DMS53 treated with DMSO at 0.1 percent for 48 hours (cell line): Measurements from ENCODE around the gene FXN.
A peak's percentile ranks its signal among the peaks of the same experiment; 100 is the strongest.
"Not testable (repeated sequence)": the region's sequence is repeated elsewhere in the genome, so short reads cannot be mapped to it uniquely, and the experiment has no call there.

Source experiments
- DNase-seq: peaks from one replicate; lab custom pipeline; 2025; ENCODE audit not compliant: unreplicated experiment; lab: John Stamatoyannopoulos, UW

The FXN gene

DNA sequence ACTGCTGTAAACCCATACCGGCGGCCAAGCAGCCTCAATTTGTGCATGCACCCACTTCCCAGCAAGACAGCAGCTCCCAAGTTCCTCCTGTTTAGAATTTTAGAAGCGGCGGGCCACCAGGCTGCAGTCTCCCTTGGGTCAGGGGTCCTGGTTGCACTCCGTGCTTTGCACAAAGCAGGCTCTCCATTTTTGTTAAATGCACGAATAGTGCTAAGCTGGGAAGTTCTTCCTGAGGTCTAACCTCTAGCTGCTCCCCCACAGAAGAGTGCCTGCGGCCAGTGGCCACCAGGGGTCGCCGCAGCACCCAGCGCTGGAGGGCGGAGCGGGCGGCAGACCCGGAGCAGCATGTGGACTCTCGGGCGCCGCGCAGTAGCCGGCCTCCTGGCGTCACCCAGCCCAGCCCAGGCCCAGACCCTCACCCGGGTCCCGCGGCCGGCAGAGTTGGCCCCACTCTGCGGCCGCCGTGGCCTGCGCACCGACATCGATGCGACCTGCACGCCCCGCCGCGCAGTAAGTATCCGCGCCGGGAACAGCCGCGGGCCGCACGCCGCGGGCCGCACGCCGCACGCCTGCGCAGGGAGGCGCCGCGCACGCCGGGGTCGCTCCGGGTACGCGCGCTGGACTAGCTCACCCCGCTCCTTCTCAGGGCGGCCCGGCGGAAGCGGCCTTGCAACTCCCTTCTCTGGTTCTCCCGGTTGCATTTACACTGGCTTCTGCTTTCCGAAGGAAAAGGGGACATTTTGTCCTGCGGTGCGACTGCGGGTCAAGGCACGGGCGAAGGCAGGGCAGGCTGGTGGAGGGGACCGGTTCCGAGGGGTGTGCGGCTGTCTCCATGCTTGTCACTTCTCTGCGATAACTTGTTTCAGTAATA is at the start of gene FXN:
TSS of gene FXN (plus strand) at position 315 of the 871 bp plus-strand sequence. CDS start at position 346, 31 bp downstream.
- peak; percentile 34 for DNase-seq

DNA sequence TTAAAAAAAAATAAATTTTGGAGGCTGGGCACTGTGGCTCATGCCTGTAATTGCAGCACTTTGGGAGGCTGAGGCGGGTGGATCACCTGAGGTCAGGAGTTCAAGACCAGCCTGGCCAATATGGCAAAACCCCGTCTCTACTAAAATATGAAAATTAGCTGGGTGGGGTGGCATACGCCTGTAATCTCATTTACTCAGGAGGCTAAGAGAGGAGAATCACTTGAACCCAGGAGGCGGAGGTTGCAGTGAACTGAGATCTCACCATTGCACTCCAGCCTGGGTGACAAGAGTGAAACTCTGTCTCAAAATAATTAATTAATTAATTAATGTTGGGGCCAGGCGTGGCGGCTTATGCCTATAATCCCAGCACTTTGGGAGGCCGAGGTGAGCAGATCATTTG is 48.6 kb upstream of the FXN start:
- DNase-seq, result not testable (repeated sequence)

DNA sequence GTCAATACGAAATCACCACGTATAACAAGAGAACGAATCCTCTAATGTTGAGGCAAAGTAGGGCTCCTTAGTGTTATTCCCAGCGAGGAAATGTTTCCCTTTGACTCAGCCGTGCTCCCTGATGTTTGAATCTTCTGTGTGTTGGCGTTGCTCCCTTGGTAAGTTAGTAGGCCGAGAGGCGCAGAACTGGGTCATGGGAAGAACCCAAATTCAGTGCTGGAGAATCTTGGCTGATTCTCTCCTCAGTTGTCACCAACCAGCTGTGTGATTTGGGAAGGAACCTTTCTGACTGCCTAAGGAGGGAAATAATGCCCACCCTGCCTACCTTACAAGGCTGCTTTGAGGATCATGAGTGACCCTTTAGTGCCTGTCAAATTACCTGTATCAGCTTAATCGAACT is 44.1 kb upstream of the FXN start:
- DNase-seq, result no peak

DNA sequence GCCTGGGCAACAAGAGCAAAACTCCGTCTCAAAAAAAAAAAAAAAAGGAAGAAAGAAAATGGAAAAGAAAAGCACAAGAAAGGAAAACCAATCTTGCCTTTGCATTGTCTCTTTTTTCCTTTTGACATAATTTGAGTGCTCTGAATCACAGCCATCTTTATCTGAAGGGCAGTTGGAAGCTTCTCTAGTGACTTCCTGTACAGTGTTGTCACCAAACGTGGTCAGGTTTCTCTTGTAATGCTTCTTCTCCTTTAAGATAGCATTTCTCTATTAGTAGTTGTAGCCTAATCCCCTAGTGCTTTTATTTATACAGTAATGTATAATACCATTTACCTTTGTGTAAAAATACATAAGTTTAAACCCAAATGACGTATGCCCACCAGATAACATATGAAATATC is 39.8 kb upstream of the FXN start:
- DNase-seq, result no peak

DNA sequence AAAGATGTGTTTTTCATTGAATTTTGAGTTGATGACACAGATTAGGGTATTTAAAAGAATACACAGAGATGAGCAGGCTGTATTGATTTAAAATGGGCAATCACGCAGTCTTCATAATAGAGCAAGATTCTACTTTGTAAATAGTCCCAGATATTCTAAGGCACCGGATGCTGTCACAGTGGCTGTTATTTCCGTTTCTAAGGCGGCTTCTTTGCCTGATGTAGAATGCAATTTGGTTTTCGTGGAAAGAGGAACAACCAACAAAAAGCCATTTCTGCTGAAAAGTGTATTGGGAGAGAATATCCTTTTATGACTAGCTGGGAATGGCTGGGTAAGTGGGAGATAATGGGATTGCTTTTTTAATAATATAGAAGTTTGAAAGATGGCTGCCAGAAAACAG is 39.1 kb upstream of the FXN start:
- no peak for DNase-seq

DNA sequence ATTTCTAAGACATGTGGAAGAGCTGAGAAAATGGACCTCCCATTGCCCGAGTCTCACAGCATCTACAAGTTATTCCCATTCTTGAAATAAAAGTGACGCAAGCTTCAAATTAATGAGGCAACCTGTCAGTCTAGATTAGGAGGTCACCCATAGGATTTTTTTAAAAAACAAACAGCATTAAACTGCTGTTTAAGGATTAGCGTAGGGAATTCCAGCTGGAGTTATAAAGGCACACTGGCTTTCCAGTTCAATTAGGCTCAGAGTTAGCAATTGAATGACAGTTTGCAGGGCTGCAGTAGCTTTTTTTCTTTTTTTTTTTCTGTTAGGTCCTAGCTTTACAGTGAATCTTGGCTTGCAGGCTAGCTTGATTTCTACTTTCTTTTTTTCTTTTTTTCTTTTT is 37.9 kb upstream of the FXN start:
- no peak for DNase-seq

DNA sequence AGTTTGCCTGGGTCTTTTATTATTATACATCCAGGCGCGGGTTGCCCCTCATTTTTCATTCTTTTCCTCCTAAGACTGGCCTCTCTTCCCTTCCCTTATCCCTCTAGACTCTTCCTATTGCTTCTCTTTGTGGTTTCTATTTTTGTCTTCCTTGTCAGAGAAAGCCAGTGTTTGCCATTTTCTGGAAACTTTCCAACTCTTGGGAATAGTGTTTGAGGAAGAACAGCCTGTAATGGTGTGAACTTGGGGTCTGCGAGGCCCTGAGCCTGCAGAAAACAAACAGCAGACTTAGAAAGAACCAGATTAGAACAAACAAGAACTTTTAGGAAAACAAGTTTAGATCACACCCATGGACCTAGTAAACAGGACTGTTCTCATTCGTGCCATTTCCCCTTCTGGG is 37.2 kb upstream of the FXN start:
- DNase-seq, result no peak

DNA sequence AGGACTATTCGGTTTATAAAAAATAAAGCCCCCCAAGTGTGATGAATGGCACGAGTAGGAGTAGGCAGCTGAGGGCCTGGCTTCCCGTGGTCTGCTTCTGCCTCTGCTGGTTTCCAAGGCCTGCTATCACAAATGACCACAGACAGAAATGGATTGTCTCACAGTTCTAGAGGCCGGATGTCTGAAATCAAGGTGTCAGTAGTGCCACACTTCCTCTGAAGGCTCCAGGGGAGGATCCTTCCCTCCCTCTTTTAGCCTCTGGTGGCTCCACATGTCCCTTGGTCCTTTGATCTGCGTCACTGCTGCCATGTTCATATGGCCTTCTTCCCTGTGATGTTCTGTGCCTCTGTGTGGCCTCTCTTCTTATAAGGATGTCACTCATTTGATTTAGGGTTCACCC is 36.7 kb upstream of the FXN start:
- no peak for DNase-seq

DNA sequence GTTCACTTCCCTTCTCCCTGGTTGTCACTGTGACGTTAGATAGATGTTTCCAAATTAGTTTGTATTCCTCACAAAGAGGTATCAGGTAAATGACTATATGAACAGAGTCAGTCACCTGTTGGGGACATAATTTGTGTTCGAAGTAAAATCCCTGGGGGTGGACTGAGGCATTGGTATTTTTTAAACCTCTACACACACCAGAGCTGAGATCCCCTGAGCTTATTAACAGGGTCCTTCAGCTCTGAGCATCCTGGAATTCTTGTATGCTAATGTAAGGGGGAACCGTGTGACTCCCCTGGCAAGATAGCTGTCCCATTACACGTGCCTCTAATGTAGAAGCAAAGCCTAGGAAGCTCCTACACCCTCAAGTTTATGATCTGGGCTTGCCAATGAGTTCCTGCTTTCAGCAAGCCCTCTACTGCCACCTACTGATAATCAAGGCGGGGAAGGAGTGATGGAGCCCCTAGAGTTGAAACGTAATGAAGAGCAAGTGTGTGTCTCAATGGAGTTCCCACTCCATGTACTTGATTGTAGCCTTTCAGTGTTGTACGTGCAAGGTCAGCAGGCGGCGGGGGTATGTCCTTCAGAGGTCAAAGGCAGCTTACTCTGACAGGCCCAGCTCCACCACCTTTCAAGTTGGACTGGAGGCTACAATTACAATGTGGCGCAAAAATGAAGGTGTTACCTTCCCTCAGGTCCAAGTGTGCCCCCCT is 36.0 kb upstream of the FXN start:
- DNase-seq, result peak; percentile 42

DNA sequence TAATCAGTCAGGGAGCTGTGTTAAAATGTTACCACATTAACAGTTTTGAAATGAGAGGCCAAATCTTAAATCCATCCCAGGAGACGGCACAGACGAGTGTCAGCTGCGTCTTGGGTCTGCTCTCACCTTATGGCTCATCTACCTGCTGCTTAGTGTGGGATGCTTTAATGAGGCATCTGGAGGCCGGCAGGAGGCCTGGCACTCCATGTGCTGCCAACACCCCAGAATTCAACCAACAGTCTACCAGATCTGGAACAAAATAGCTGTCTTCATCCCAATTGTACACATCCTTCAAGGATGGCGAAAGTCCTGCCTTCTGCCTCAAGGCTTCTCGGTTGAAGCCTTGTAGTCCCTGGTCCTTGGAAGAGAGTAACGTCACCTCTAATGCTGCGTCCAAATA is 33.6 kb upstream of the FXN start:
- no peak for DNase-seq

DNA sequence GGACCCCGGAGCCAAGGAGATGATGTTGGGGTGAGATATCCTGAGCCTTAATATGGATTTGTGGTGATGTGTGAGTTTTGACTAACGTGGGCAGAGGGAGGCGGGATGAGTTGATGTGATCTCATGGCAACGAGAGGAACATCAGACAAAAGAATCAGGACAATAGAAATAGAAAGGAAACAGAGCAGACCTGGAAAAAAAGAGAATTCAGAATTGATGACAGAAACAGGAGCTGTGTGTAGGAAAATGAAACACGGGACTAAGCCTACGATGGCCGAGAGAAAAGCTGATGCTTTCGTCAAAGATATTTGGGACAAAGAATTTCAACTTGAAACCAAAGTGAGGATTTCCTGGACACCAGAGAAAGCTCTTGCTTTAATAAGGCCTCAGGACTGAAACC is 32.5 kb upstream of the FXN start:
- no peak for DNase-seq

DNA sequence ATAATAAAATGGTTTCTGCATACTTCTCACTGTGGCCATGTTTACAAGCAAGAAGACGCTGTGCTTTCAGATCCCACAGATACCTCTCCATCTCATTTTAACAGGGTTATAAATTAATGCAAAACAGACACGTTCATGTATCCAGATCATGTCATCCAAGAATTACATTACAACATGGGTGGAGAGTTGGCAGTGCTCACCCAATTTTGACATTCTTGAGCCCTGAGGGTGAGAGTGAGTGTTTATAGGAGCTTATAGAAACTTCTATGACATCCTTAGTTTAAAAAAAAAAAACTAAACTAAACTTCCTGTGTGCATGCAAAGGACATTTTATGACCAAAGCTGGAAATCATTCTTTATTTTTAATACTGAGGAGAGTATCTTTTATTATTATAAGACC is 30.7 kb upstream of the FXN start:
- DNase-seq, result no peak

DNA sequence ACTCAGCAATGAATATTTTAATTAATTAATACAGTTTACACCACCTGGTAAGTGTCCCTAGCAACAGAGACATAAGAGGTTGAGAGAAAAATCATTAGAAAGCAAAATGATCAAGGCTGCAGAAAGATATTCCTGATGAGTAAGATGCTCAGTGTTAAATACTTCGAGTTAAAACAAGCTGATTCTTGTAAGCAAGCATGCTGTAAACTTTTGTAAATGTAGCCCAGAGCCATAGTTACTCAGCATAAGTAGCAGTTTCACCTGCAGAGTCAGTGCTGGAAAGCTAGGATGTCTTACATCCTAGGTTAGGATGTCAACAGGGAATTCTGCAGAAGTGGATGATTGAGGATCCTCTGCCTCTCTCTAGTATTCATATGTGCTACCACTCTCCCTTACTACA is 25.8 kb upstream of the FXN start:
- DNase-seq, result no peak

DNA sequence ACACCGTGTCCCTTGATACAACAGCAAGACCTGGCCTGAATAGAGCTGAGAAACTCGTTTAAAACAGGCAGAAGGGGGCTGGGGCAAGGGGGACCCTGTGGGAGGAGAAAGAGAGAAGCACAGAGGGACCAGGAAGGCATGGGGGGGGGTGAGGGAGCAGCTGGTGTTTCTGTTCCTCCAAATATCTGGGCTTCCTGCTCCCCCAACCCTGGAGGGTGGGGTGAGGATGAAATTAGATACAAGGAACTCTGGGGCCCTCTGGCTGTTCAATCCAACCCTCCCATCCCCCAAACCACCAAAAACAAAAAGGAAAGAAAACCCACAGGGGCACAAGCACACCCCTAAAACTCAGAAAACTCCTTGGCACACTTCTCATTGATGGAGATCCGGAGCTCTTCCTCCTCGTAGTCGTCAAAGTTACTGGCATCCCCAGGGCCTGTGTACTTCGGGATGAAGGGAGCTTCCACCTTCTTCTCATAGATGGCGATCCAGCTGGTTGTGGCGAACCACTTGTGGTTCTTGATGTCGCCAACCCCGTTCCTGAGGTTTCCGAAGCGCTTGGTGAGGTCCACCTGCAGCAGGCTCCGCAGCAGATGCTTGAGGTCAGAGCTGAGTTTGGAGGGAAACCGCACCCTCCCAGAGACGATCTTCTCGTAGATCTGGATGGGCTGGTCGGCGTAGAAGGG is 22.7 kb upstream of the FXN start:
- DNase-seq, result no peak

DNA sequence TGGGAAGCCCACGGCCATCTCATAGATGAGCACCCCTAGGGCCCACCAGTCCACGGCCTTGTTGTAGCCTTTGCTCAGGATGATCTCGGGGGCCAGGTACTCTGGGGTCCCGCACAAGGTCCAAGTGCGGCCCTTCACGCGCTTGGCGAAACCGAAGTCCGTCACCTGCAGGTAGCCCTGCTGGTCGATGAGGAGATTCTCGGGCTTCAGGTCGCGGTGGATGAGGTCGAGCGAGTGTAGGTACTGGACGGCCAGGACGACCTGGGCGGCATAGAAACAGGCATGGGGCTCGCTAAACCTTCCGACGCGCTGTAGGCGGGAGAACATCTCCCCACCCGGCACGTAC is 22.2 kb upstream of the FXN start:
- DNase-seq, result no peak

DNA sequence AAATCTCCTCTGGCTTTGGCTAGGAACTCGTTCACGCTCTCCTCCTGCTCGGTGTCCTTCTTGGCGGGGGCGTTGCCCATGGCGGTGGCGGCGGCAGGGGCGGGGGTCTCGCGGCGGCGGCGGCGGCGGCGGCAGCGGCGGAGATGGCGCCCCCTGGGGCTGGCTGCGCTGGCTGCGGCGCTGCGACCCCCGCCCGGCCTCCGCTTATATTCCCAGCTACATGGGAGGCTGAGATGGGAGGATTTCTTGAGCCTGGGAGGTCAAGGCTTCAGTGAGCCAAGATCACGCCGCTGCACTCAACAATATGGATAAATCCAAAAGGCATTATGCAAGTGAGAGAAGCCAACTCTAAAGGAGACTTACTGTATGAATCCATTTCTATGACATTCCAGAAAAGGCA is 21.5 kb upstream of the FXN start, which contains the start of gene PRKACG:
TSS of gene PRKACG (minus strand) at position 101 of the 400 bp plus-strand sequence. CDS start at position 80, 21 bp downstream.
- no peak for DNase-seq

DNA sequence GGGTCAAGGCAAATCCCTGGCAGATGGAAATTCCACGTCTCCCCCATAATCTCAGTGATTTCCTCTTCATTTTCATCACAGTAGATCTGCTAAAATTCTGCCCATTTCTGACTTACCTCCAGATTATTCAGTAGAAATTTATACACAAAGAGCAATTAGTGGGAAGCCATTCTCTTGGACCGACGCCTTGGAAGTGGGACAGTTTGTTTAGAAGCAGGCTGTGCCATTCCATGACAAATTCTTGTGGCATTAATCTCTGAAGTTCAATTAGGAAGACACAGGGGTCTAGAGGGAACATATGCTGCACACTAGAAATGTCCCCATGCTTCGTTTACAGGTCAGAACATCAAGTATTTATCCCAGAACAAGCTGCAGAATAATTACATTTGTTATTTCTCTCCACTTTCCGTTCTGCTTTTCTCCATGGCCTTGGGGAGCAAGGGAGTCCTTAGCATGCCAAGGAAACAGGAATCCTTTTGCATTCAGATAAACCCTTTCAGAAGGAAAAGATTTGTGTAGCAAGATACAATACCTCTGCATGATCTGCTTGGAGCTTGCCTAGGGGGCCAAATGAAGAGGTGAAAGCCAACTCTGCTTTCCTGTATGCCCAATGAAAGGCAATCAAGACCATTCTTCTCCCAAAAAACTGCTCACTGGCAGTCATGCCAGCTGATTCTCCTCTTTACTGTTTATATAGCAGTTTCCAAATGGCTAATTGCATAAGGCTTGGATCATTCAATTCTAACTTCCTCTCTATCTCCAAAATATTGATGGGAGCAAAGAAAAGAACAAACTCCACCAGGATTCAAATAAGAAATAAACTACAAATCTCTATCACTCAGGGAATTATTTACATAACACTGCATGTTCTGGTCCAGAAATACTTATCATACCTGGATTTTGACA is 19.1 kb upstream of the FXN start:
- no peak for DNase-seq

DNA sequence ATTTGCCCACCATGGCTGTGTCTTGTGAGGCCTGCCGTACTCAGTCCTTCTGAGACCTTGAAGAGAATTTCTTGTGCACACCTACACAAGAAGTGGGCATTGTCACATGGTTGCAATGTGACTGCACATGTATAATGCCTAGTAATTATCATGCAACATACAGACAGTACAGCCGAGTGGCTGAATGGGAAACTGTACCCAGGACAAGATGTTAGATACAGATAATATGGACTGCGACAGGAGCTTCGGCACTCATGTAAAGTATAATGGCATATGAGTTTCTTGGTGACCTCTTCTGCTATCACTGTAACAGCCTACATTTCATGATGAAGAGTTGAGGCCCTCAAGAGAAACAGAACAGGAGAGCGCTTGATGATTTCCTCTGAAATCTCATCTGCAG is 16.8 kb upstream of the FXN start:
- no peak for DNase-seq

DNA sequence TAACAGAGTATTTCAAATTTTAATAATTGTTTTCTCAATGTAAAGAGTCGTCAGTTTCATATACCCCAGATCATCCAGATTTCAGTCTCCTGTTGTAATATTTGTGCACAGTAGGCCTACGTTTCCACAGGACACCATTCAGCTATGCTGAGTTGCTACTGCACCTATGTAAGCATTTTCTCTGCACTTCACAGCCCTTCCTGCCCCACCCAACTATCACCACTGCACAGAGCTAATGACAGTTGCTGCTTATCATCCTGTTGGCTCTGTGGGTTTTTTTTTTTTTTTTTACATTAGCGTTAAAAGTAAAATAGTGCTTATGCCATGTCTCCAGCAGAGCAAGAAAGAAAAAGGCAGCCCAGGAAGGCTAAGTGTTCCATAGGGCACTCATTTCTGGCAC is 15.7 kb upstream of the FXN start:
- DNase-seq, result no peak

DNA sequence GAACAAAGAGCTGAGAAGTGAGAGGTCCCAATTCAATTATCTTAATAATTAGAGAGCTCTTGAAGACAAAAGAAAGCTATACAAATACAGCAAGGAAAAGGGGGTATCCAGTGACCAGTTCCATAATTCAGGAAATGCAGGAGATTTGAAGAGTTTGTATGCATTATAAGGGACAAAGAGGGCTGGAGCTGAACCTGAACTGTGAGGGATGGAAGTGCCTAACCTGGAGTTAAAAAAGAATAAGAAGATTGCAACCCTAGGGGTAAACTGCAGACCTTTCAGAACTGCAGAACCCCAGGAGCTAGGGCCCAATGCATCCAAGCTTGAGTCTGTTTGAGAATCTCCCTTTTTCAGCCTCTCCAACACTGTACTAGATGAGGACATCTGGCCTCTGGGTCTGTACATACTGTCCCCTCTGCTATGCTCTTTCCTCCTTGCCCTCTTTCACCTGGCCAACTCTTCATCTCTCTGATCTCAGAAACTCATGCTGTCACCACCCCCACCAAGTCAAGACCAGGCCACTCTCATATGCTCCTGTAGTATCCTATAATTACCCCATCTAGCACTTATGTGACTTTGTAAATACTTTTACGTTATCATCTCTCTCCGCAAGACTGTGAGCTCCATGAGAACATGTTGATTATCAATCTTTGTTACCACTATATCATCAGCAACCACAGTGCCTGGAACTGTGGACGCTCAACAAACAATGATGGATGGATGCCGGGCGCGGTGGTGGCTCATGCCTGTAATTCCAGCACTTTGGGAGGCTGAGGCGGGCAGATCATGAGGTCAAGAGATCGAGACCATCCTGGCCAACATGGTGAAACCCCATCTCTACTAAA is 15.0 kb upstream of the FXN start:
- DNase-seq, result no peak
